GM19238 (cell line): Measurements from ENCODE around the gene EHMT2.
"Not testable (repeated sequence)": the region's sequence is repeated elsewhere in the genome, so short reads cannot be mapped to it uniquely, and the experiment has no call there.

Source experiments
- DNase-seq: peaks from one replicate; pipeline ENCODE4 v3.0.0; 2011; ENCODE audit warnings: low spot score; ENCODE audit not compliant: insufficient read length

EHMT2 gene

GRCh38 chr6:31915351-31915750, 17.9 kb upstream of the EHMT2 start:
- no peak for DNase-seq

GRCh38 chr6:31911826-31912585, 14.5 kb upstream of the EHMT2 start:
- no peak for DNase-seq

- DNase-seq, result not testable (repeated sequence)
Measured at GRCh38 chr6:31909298-31909697, 11.8 kb upstream of the EHMT2 start.

- peak; percentile 37 for DNase-seq
Measured at GRCh38 chr6:31908791-31909190, 11.3 kb upstream of the EHMT2 start.

- not testable (repeated sequence) for DNase-seq
Measured at GRCh38 chr6:31908255-31908654, 10.8 kb upstream of the EHMT2 start.

GRCh38 chr6:31907158-31907813, 9.8 kb upstream of the EHMT2 start:
- no peak for DNase-seq

- not testable (repeated sequence) for DNase-seq
Measured at GRCh38 chr6:31906727-31907126, 9.2 kb upstream of the EHMT2 start.

- DNase-seq, result no peak
Measured at GRCh38 chr6:31906122-31906521, 8.6 kb upstream of the EHMT2 start.

GRCh38 chr6:31905041-31905440, 7.5 kb upstream of the EHMT2 start:
- no peak for DNase-seq

GRCh38 chr6:31903957-31904356, 6.5 kb upstream of the EHMT2 start:
- DNase-seq, result no peak

- DNase-seq, result peak; percentile 88
Measured at GRCh38 chr6:31901953-31902643, 4.6 kb upstream of the EHMT2 start, which contains the start of gene ZBTB12. ZBTB12 (minus strand) TSS chr6:31902086; CDS start chr6:31901305, 781 bp downstream.

- DNase-seq, result peak; percentile 65
Measured at GRCh38 chr6:31901415-31901952, 4.0 kb upstream of the EHMT2 start.

GRCh38 chr6:31900917-31901414, 3.5 kb upstream of the EHMT2 start:
- no peak for DNase-seq

GRCh38 chr6:31899882-31900722, 2.6 kb upstream of the EHMT2 start:
- DNase-seq, result no peak

GRCh38 chr6:31899215-31899614, 1.7 kb upstream of the EHMT2 start:
- DNase-seq, result no peak

- peak; percentile 61 for DNase-seq
Measured at GRCh38 chr6:31898383-31899011, 999 bp upstream of the EHMT2 start.

GRCh38 chr6:31896856-31897611, 464 bp downstream of the EHMT2 start:
- DNase-seq, result no peak

GRCh38 chr6:31896493-31896855, 1.0 kb downstream of the EHMT2 start:
- DNase-seq, result no peak

GRCh38 chr6:31892821-31893220, 4.7 kb downstream of the EHMT2 start:
- DNase-seq, result no peak
